Activated B cell treated with CpG ODN at 0.5 μM for 24 hours (primary cell): ENCODE data around the gene DCP1A. TPM values are rescaled to one million over a fixed set of nuclear protein-coding genes. Genes with fewer than 3 reads are reported as not detected.

Experiments
- ATAC-seq: fragments of 200-7000 bp; cut with Tn5 transposase; one replicate; pipeline ENCODE4 v1.10.0; 2021; ENCODE audit warnings: low read depth, mild to moderate bottlenecking, moderate library complexity
- CTCF ChIA-PET: fragments of 350-600 bp; sonication (Branson Sonifier 250); formaldehyde crosslinking; loops from one replicate; lab custom pipeline; 2021; ENCODE audit warnings: antibody characterized with exemption; lab: Charles Lee
- POLR2A ChIA-PET: fragments of 350-600 bp; sonication (Branson Sonifier 250); formaldehyde crosslinking; loops from one replicate; lab custom pipeline; 2021; ENCODE audit warnings: antibody characterized with exemption; lab: Charles Lee
- DNase-seq: peaks from one replicate; pipeline ENCODE4 v3.0.0; 2022
- H3K27ac Mint-ChIP-seq: one replicate; pipeline ENCODE4 v1.8.0; 2020; ENCODE audit warnings: mixed read lengths
- H3K27me3 Mint-ChIP-seq: one replicate; pipeline ENCODE4 v1.8.0; 2021; ENCODE audit warnings: mixed read lengths
- H3K36me3 Mint-ChIP-seq: one replicate; pipeline ENCODE4 v1.8.0; 2021; ENCODE audit warnings: low read depth, mixed read lengths
- H3K4me1 Mint-ChIP-seq: one replicate; pipeline ENCODE4 v1.8.0; 2021; ENCODE audit warnings: mixed read lengths
- H3K4me3 Mint-ChIP-seq: one replicate; pipeline ENCODE4 v1.8.0; 2020; ENCODE audit warnings: mild to moderate bottlenecking, mixed read lengths
- H3K9me3 Mint-ChIP-seq: one replicate; pipeline ENCODE4 v1.8.0; 2020; ENCODE audit warnings: mixed read lengths
- intact Hi-C: fragments of 100-400 bp; cut with micrococcal nuclease; formaldehyde crosslinking; loops from one replicate; pipeline ENCODE4 v1.15.1; 2024
- total RNA-seq: library from RNA; stranded (reverse); gene quantifications from 2 replicates; pipeline ENCODE4 v1.2.3, GENCODE V29; 2022
- TF ChIP-seq, protein P1 (sequence below): fragments of 200-600 bp; IDR thresholded peaks from one replicate; pipeline ENCODE4 v1.8.0; 2022; ENCODE audit warnings: antibody characterized with exemption, mild to moderate bottlenecking

The DCP1A gene
- total RNA-seq, 1 donor from 2014 or later: 35.1 TPM

DNA sequence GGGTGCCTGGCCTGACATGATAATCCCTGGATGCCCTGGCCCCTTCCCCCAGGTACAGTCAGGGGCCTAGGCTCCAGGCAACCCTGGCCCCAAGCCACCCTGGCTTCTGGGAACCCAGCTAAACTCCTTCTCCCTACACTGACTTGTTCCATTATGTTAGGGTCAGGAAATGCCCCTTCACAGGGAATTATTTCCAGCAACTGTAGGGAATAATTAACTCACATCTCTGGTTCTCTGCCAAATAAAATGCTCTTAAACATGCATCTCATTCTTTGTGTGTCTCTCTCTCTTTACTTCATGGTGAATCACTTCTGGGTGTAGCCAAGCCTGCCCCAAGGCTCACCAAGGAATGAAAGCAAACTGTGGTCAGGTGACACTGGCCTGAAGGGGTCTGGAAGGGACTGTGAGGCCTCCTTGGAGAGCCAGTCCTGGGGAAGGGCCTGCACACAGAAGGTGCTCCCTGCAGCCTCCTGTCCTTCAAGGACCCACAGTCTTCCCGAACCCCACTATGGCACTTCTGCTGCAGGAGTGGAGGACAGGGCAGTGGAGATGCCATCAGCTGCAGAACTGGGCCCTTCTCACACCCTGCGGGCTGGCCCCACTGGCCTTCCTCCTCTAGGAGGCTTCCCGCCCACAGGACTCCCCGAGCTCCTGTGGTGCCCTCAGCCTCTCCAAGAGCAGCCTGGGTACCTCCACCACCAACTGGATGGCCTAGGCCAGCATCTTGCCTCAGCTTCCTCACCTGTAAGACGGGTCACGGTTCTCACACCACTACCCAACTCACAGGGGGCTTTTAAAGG, 109.1 kb downstream of the DCP1A start:
- peaks cover 71% of the 10 kb centered on the region for H3K36me3 Mint-ChIP-seq
- no peaks in the 10 kb centered on the region for H3K9me3 Mint-ChIP-seq
- no peak overlapping the region for H3K27ac Mint-ChIP-seq
- CTCF ChIA-PET: no interaction called here
- no peaks in the 10 kb centered on the region for H3K27me3 Mint-ChIP-seq
- TF ChIP-seq, protein P1, sequence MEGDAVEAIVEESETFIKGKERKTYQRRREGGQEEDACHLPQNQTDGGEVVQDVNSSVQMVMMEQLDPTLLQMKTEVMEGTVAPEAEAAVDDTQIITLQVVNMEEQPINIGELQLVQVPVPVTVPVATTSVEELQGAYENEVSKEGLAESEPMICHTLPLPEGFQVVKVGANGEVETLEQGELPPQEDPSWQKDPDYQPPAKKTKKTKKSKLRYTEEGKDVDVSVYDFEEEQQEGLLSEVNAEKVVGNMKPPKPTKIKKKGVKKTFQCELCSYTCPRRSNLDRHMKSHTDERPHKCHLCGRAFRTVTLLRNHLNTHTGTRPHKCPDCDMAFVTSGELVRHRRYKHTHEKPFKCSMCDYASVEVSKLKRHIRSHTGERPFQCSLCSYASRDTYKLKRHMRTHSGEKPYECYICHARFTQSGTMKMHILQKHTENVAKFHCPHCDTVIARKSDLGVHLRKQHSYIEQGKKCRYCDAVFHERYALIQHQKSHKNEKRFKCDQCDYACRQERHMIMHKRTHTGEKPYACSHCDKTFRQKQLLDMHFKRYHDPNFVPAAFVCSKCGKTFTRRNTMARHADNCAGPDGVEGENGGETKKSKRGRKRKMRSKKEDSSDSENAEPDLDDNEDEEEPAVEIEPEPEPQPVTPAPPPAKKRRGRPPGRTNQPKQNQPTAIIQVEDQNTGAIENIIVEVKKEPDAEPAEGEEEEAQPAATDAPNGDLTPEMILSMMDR: no peak
- no peak for ATAC-seq
- POLR2A ChIA-PET: no interaction called here
- no peak overlapping the region for H3K4me3 Mint-ChIP-seq
- DNase-seq: no peak
- no peaks in the 10 kb centered on the region for H3K4me1 Mint-ChIP-seq
- intact Hi-C loops: no loop called here

DNA sequence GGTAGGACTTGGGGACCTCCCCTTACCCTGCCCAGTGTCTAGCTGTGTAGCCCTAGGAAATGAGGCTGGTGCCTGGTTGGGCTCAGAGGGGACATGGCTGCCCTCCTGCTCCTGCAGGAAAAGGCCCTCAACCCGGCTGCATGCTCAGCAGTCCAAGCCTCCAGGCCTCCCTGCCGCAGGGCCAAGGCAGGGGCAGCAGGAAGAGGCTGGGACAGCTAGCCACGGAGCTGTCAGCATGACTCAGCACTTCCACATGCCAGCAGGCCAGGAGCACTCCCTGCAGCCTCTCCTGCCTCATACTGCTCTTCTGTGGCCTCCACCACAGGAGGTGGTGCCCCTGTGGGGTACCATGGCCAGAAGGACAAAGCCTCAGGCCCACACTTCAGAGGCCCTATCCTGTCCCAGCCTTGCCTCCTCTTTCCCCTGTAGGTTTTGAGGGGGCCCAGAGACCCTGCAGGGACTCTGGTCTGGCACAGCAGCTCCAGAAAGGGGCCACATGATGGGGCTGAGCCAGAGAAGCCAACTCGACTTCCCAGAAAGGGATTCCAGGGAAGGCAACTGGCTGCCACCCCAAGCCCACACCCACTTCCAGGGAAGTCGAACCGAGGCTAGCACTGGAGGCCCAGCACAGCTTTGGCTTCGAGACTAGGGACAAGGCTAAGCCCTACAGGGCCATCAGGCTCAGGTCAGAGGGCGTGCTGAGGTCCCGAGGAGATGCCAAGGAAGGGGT, 111.1 kb downstream of the DCP1A start:
- ChIA-PET POLR2A (no interaction called here), CTCF (no interaction called here)
- Mint-ChIP-seq H3K9me3 (no peaks in the 10 kb centered on the region), H3K36me3 (peaks cover 76% of the 10 kb centered on the region), H3K27me3 (no peaks in the 10 kb centered on the region), H3K4me1 (no peaks in the 10 kb centered on the region), H3K27ac (no peak overlapping the region), H3K4me3 (no peak overlapping the region)
- DNase-seq: no peak
- ATAC-seq: no peak
- TF ChIP-seq, protein P1: no peak
- intact Hi-C loops: no loop called here

DNA sequence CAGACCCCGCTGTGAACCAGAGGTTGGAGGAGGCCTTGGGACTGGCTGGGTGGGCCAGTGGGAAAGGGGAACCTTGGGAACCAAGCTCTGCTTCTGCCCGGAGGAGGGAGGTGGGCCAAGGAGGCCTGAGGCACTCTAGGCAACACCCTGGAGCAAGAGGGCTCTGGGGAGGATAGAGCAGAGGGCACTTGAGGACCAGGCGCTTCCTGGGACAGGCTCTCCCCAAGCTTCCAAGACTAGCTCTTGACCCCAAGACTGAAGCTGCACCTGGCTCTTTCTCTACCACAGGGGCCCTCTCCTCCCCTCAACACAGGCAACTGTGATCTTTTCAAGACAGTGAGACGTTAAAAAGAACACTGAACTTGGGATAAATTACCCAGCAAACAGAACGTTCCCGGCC, 111.8 kb downstream of the DCP1A start:
- H3K4me3 Mint-ChIP-seq: no peak overlapping the region
- no peak overlapping the region for H3K27ac Mint-ChIP-seq
- ATAC-seq (no peak), DNase-seq (no peak)
- CTCF ChIA-PET: no interaction called here
- no peaks in the 10 kb centered on the region for H3K9me3 Mint-ChIP-seq
- TF ChIP-seq, protein P1: no peak
- no peaks in the 10 kb centered on the region for H3K4me1 Mint-ChIP-seq
- intact Hi-C loops: no loop called here
- POLR2A ChIA-PET: no interaction called here
- H3K36me3 Mint-ChIP-seq: peaks cover 72% of the 10 kb centered on the region
- H3K27me3 Mint-ChIP-seq: no peaks in the 10 kb centered on the region

DNA sequence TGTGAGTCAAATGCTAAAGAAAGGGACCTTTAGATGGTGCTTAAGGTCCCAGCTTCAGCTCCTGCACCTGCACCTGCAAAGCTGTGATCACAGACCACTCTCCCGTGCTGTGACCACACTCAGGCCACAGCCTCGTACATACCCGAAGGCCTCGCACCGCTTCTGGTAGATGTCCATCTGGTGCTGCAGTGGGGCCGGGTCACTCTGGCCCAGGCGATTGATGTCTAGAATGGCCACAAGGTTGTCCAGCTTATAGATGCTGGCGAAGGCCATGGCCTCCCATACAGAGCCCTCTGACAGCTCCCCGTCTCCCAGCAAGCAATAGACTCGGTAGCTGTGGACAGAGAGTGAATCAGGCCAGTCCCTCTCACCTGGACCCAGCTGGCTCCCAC, 112.5 kb downstream of the DCP1A start:
- TF ChIP-seq, protein P1: no peak
- ChIA-PET CTCF (no interaction called here), POLR2A (interaction anchor here (0.6 kb wide), 1 partner anchor 32 kb away, joined by 10 read pairs; no protein-coding TSS in a partner anchor)
- Mint-ChIP-seq H3K4me1 (no peaks in the 10 kb centered on the region), H3K4me3 (no peak overlapping the region), H3K36me3 (peaks cover 73% of the 10 kb centered on the region), H3K27ac (no peak overlapping the region), H3K9me3 (no peaks in the 10 kb centered on the region), H3K27me3 (no peaks in the 10 kb centered on the region)
- DNase-seq: no peak
- no peak for ATAC-seq
- intact Hi-C loops: no loop called here

DNA sequence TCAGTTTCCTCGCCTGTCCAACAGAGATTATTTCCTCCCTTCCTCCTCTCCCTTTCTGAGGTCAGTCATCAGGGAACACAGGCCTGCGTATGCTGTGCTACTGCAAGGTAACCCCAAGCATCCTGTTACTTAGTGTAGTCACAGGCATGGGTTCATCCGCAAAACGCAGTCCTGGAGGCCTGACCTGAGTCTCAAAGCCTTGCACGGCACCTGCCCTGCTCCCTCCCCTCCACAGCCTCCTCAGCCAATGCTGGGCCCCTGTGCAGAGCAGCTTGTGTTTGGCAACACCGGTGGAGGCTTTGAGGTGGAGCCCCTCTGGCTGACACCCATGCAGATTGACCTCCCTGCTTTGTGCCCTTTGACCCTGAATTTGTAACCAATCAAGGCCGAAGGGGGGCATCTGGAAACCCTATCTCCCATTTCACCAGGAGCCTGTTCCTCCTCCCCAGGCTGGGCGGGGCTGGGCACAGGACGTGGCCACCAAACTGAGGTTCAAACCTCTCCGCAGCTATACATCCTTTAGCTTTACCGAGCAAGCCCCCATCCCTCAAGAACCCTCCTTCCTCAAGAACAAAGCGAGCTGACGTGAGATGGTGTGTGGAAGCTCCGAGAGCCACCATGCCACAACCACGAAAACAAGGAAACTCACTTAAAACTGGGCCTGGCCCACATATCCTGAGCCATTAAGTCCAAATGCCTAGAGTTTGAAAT, 113.1 kb downstream of the DCP1A start:
- no peak for ATAC-seq
- H3K27ac Mint-ChIP-seq: no peak overlapping the region
- H3K27me3 Mint-ChIP-seq: no peaks in the 10 kb centered on the region
- peaks cover 73% of the 10 kb centered on the region for H3K36me3 Mint-ChIP-seq
- no peak overlapping the region for H3K4me3 Mint-ChIP-seq
- ChIA-PET CTCF (no interaction called here), POLR2A (interaction anchor here (0.6 kb wide), 1 partner anchor 33 kb away, joined by 10 read pairs; no protein-coding TSS in a partner anchor)
- DNase-seq: no peak
- TF ChIP-seq, protein P1: no peak
- intact Hi-C loops: no loop called here
- H3K4me1 Mint-ChIP-seq: no peaks in the 10 kb centered on the region
- no peaks in the 10 kb centered on the region for H3K9me3 Mint-ChIP-seq
